Neural cell (in vitro differentiated cells): ENCODE results near the gene ATP6V0A4.
"Not testable (repeated sequence)": the region's sequence is repeated elsewhere in the genome, so short reads cannot be mapped to it uniquely, and the experiment has no call there.

Experiments used
- CTCF ChIP-seq: fragments of 450-650 bp; IDR thresholded peaks from 2 replicates; pipeline ENCODE4 v1.5.1; 2014; ENCODE audit warnings: antibody characterized with exemption, mild to moderate bottlenecking, moderate library complexity; ENCODE audit not compliant: poor library complexity, severe bottlenecking
- EP300 ChIP-seq: fragments of 450-650 bp; conservative IDR thresholded peaks from 2 replicates; pipeline ENCODE4 v1.6.1; 2014; ENCODE audit warnings: antibody characterized with exemption, mild to moderate bottlenecking, moderate library complexity; ENCODE audit not compliant: poor library complexity, severe bottlenecking
- EZH2 ChIP-seq: fragments of 200-600, 300-800 bp; shearing (Covaris generic), sonication (generic); IDR thresholded peaks from 2 replicates; pipeline ENCODE4 v1.6.1; 2014; ENCODE audit warnings: antibody characterized with exemption, low read length, borderline replicate concordance, mild to moderate bottlenecking; ENCODE audit not compliant: insufficient read depth, poor library complexity, severe bottlenecking
- POLR2AphosphoS5 ChIP-seq: IDR thresholded peaks from 2 replicates; pipeline ENCODE4 v1.6.1; 2012

- not testable (repeated sequence) for TF ChIP-seq CTCF, EP300, POLR2AphosphoS5, EZH2
Measured at GRCh38 chr7:138688037-138688436, 110.0 kb downstream of the ATP6V0A4 start.
